Kidney (tissue), 14 donors: Measurements from ENCODE around the gene SLC16A9. TPM values are rescaled to one million over a fixed set of nuclear protein-coding genes. Genes with fewer than 3 reads are reported as not detected.

ENCODE experiments used
- DNase-seq, 5 donors: peaks; one replicate each; pipeline ENCODE4 v3.0.0-alpha.2; 2013 to 2020
- FAIRE-seq: peaks from 2 replicates; lab custom pipeline; 2012; peaks lifted over from hg19 to GRCh38; lab: Jason Lieb, UNC
- H3K27ac ChIP-seq, 2 donors: one replicate each; pipeline ENCODE4 v1.7.0; 2013; ENCODE audit warnings: low read depth in 2 of 2, low read length in 2 of 2, inconsistent platforms in 1 of 2
- H3K27me3 ChIP-seq: one replicate; pipeline ENCODE4 v1.7.1; 2013; ENCODE audit warnings: low read length, inconsistent platforms; ENCODE audit not compliant: control insufficient read depth, insufficient read depth
- H3K36me3 ChIP-seq, 3 donors: one replicate each; pipeline versions ENCODE4 v1.7.0 to v1.7.1; 2013; ENCODE audit warnings: low read length in 3 of 3, control low read depth in 1 of 3, inconsistent platforms in 1 of 3; ENCODE audit not compliant: insufficient read depth in 3 of 3, control insufficient read depth in 2 of 3
- H3K4me1 ChIP-seq, 3 donors: one replicate each; pipeline versions ENCODE4 v1.7.0 to v1.7.1; 2013; ENCODE audit warnings: low read length in 3 of 3, inconsistent platforms in 1 of 3, low read depth in 1 of 3; ENCODE audit not compliant: control insufficient read depth in 2 of 3, insufficient read depth in 2 of 3
- H3K4me3 ChIP-seq, 3 donors: one replicate each; pipeline versions ENCODE4 v1.7.0 to v1.8.1; 2013; ENCODE audit warnings: low read length in 3 of 3, control low read depth in 1 of 3, inconsistent platforms in 1 of 3
- H3K9ac ChIP-seq, 3 donors: one replicate each; pipeline versions ENCODE4 v1.7.0 to v1.7.1; 2013; ENCODE audit warnings: low read length in 3 of 3, control low read depth in 1 of 3, inconsistent platforms in 1 of 3
- H3K9me3 ChIP-seq, 3 donors: one replicate each; pipeline versions ENCODE4 v1.7.0 to v1.7.1; 2013; ENCODE audit warnings: low read length in 3 of 3, control low read depth in 1 of 3, inconsistent platforms in 1 of 3; ENCODE audit not compliant: control insufficient read depth in 2 of 3, insufficient read depth in 1 of 3
- CTCF ChIP-seq: IDR thresholded peaks from 3 replicates; pipeline ENCODE4 v1.5.1; 2012; ENCODE audit warnings: mild to moderate bottlenecking, moderate library complexity, borderline replicate concordance; ENCODE audit not compliant: insufficient read depth; ENCODE audit errors: extremely low read depth
- intact Hi-C: fragments of 100-400 bp; cut with DNase I; formaldehyde crosslinking; loops from one replicate; pipeline ENCODE4 v1.11.1; 2022
- polyA plus RNA-seq: library from polyadenylated mRNA; stranded (reverse); fragments of 350-450 nt; fragmentation: Illumina TruSeq; extraction: RNeasy Lipid Tissue Mini Kit (QIAGEN cat#74804); gene quantifications from one replicate; pipeline ENCODE4 v1.2.3, GENCODE V29; 2014; ENCODE audit warnings: low read depth, low replicate concordance; ENCODE audit not compliant: insufficient read depth
- total RNA-seq: library from RNA; stranded (reverse); fragmentation: NEBNext Ultra II Directional; extraction: Animal tissue kit (Norgen Biotek cat#: 25700); gene quantifications from one replicate; pipeline ENCODE4 v1.2.1, GENCODE V29; 2021
- donor health status: control.
- donor health status: control.
- donor health status: control.
- donor health status: control.
- donor health status: control.
- donor health status: DM: yes; HTN: yes; CAD: no.
- donor health status: Normal renal cell carcinoma (clear cell type).

The SLC16A9 gene
- total and polyA plus RNA-seq, 2 donors from 2014 or later = 15.5 to 91.1 TPM

- no peak for TF ChIP-seq CTCF
- Histone ChIP-seq H3K9ac (no peak overlapping the region), H3K4me1 (no peaks in the 10 kb centered on the region), H3K27ac (no peak overlapping the region), H3K27me3 (no peaks in the 10 kb centered on the region), H3K4me3 (no peak overlapping the region), H3K9me3 (no peaks in the 10 kb centered on the region), H3K36me3 (no peaks in the 10 kb centered on the region)
- intact Hi-C loops = no loop called here
- FAIRE-seq = no peak
- no peak for DNase-seq
Observed at GRCh38 chr10:59631882-59632807, 77.5 kb downstream of the SLC16A9 start.

- intact Hi-C loops = no loop called here
- Histone ChIP-seq H3K4me3 (no peak overlapping the region), H3K9ac (no peak overlapping the region), H3K27me3 (no peaks in the 10 kb centered on the region), H3K27ac (no peak overlapping the region), H3K4me1 (peaks cover 0 to under 1% (median 0%) of the 10 kb centered on the region in 3 donors), H3K9me3 (no peaks in the 10 kb centered on the region), H3K36me3 (no peaks in the 10 kb centered on the region)
- FAIRE-seq (no peak), DNase-seq (no peak)
- no peak for TF ChIP-seq CTCF
Observed at GRCh38 chr10:59631237-59631636, 78.4 kb downstream of the SLC16A9 start.

GRCh38 chr10:59628965-59629364 lies 80.7 kb downstream of the SLC16A9 start:
- Histone ChIP-seq H3K9me3 (no peaks in the 10 kb centered on the region), H3K4me1 (peaks cover 0 to 2% (median 0%) of the 10 kb centered on the region in 3 donors), H3K36me3 (no peaks in the 10 kb centered on the region), H3K9ac (no peak overlapping the region), H3K27ac (no peak overlapping the region), H3K4me3 (no peak overlapping the region), H3K27me3 (no peaks in the 10 kb centered on the region)
- TF ChIP-seq CTCF = no peak
- intact Hi-C loops = loop anchor here (5.0 kb wide), 1 partner anchor 178 kb away; no protein-coding TSS in a partner anchor
- DNase-seq (no peak), FAIRE-seq (no peak)
